H9 (cell line): ENCODE measurements around the gene PIP4P1. TPM values are rescaled to one million over a fixed set of nuclear protein-coding genes. Genes with fewer than 3 reads are reported as not detected.
"Not testable (repeated sequence)": the region's sequence is repeated elsewhere in the genome, so short reads cannot be mapped to it uniquely, and the experiment has no call there.

Source experiments
- DNase-seq: peaks from one replicate; pipeline ENCODE4 v3.0.0-alpha.2; 2017
- H2AFZ ChIP-seq: one replicate; pipeline ENCODE4 v1.6.1; 2013; ENCODE audit warnings: mild to moderate bottlenecking, low read length, control low read depth, moderate library complexity
- H2AK5ac ChIP-seq: 2 replicates; pipeline ENCODE4 v1.6.1; 2013; ENCODE audit warnings: low read length, control low read depth, mixed read lengths; ENCODE audit not compliant: insufficient read length
- H2BK120ac ChIP-seq: one replicate; pipeline ENCODE4 v1.6.1; 2013; ENCODE audit warnings: low read depth, mild to moderate bottlenecking, low read length, control low read depth, inconsistent platforms; ENCODE audit not compliant: poor library complexity, severe bottlenecking
- H2BK12ac ChIP-seq: 2 replicates; pipeline ENCODE4 v1.6.1; 2013; ENCODE audit warnings: low read length, control low read depth, mixed read lengths, low read depth; ENCODE audit not compliant: insufficient read length
- H2BK15ac ChIP-seq: 2 replicates; pipeline ENCODE4 v1.6.1; 2013; ENCODE audit warnings: low read depth, low read length, control low read depth
- H2BK20ac ChIP-seq: one replicate; pipeline ENCODE4 v1.6.1; 2013; ENCODE audit warnings: low read depth, mild to moderate bottlenecking, low read length, control low read depth, inconsistent platforms; ENCODE audit not compliant: poor library complexity, severe bottlenecking
- H2BK5ac ChIP-seq: 2 replicates; pipeline ENCODE4 v1.6.1; 2013; ENCODE audit warnings: low read length, control low read depth, mixed read lengths; ENCODE audit not compliant: insufficient read length
- H3K14ac ChIP-seq: 2 replicates; pipeline ENCODE4 v1.6.1; 2013; ENCODE audit warnings: low read length, control low read depth; ENCODE audit not compliant: insufficient read depth
- H3K18ac ChIP-seq: 2 replicates; pipeline ENCODE4 v1.6.1; 2013; ENCODE audit warnings: low read depth, mild to moderate bottlenecking, mixed read lengths, low read length, control low read depth; ENCODE audit not compliant: insufficient read length
- H3K23ac ChIP-seq: 2 replicates; pipeline ENCODE4 v1.6.1; 2013; ENCODE audit warnings: low read length, control low read depth, mixed read lengths, low read depth; ENCODE audit not compliant: insufficient read length
- H3K23me2 ChIP-seq: 2 replicates; pipeline ENCODE4 v1.6.1; 2013; ENCODE audit warnings: low read depth, mild to moderate bottlenecking, mixed read lengths, low read length, control low read depth; ENCODE audit not compliant: insufficient read length, poor library complexity, severe bottlenecking
- H3K27ac ChIP-seq: 2 replicates; pipeline ENCODE4 v1.5.1; 2013; ENCODE audit warnings: low read length, control low read depth, mixed read lengths, low read depth; ENCODE audit not compliant: insufficient read length
- H3K27me3 ChIP-seq: 2 replicates; pipeline ENCODE4 v1.6.1; 2013; ENCODE audit warnings: low read length, control low read depth, inconsistent platforms; ENCODE audit not compliant: insufficient read depth
- H3K4ac ChIP-seq: 2 replicates; pipeline ENCODE4 v1.6.1; 2013; ENCODE audit warnings: low read depth, mild to moderate bottlenecking, control low read depth, inconsistent platforms, low read length, moderate library complexity
- H3K4me1 ChIP-seq: 2 replicates; pipeline ENCODE4 v1.6.1; 2013; ENCODE audit warnings: low read length, control low read depth, inconsistent platforms; ENCODE audit not compliant: insufficient read depth
- H3K4me2 ChIP-seq: 2 replicates; pipeline ENCODE4 v1.6.1; 2013; ENCODE audit warnings: low read length, control low read depth, mixed read lengths; ENCODE audit not compliant: insufficient read length, insufficient read depth
- H3K56ac ChIP-seq: 2 replicates; pipeline ENCODE4 v1.6.1; 2013; ENCODE audit warnings: low read depth, mild to moderate bottlenecking, mixed read lengths, low read length, control low read depth; ENCODE audit not compliant: insufficient read length
- H3K79me1 ChIP-seq: 2 replicates; pipeline ENCODE4 v1.6.1; 2013; ENCODE audit warnings: low read depth, mild to moderate bottlenecking, moderate library complexity, low read length, control low read depth, inconsistent platforms; ENCODE audit not compliant: insufficient read depth, poor library complexity, severe bottlenecking
- H3K79me2 ChIP-seq: 2 replicates; pipeline ENCODE4 v1.6.1; 2013; ENCODE audit warnings: low read length, control low read depth, inconsistent platforms; ENCODE audit not compliant: insufficient read depth
- H3K9ac ChIP-seq: 2 replicates; pipeline ENCODE4 v1.6.1; 2013; ENCODE audit warnings: low read length, control low read depth, mixed read lengths; ENCODE audit not compliant: insufficient read length; ENCODE audit errors: extremely low read depth
- H3K9me3 ChIP-seq: one replicate; pipeline ENCODE4 v1.6.1; 2013; ENCODE audit warnings: low read depth, low read length, inconsistent platforms; ENCODE audit not compliant: control insufficient read depth
- H3T11ph ChIP-seq: one replicate; pipeline ENCODE4 v1.6.1; 2013; ENCODE audit warnings: mild to moderate bottlenecking, low read length, control low read depth, inconsistent platforms
- H4K20me1 ChIP-seq: one replicate; pipeline ENCODE4 v1.6.1; 2013; ENCODE audit not compliant: control insufficient read depth, insufficient read length, insufficient read depth
- H4K5ac ChIP-seq: 2 replicates; pipeline ENCODE4 v1.6.1; 2013; ENCODE audit warnings: low read depth, mild to moderate bottlenecking, mixed read lengths, low read length, control low read depth; ENCODE audit not compliant: insufficient read length
- H4K8ac ChIP-seq: replicated peaks from 2 replicates; pipeline ENCODE4 v1.6.1; 2013; ENCODE audit warnings: low read length, control low read depth, mixed read lengths, low read depth; ENCODE audit not compliant: insufficient read length
- H4K91ac ChIP-seq: 2 replicates; pipeline ENCODE4 v1.6.1; 2013; ENCODE audit warnings: low read depth, mild to moderate bottlenecking, moderate library complexity, mixed read lengths, low read length, control low read depth; ENCODE audit not compliant: insufficient read length
- H3K27ac Mint-ChIP-seq, 3 experiments: 2 replicates in 2 of 3; 3 replicates in 1 of 3; pipeline ENCODE4 v1.8.0; 2020 to 2021; ENCODE audit warnings: mixed read lengths in 3 of 3, mild to moderate bottlenecking in 1 of 3, moderate library complexity in 1 of 3
- H3K27me3 Mint-ChIP-seq: 2 replicates; pipeline ENCODE4 v1.8.0; 2021; ENCODE audit warnings: low read depth, mild to moderate bottlenecking, moderate library complexity, mixed read lengths
- H3K36me3 Mint-ChIP-seq, 3 experiments: 2 replicates in 2 of 3; 3 replicates in 1 of 3; pipeline ENCODE4 v1.8.0; 2020 to 2021; ENCODE audit warnings: low read depth in 3 of 3, mixed read lengths in 3 of 3; ENCODE audit not compliant: insufficient read depth in 1 of 3
- H3K4me1 Mint-ChIP-seq, 2 experiments: 2 replicates each; pipeline ENCODE4 v1.8.0; 2020; ENCODE audit warnings: mixed read lengths in 2 of 2
- H3K4me3 Mint-ChIP-seq, 2 experiments: 2 replicates in 1 of 2; 3 replicates in 1 of 2; pipeline ENCODE4 v1.8.0; 2020 to 2021; ENCODE audit warnings: mild to moderate bottlenecking in 2 of 2, mixed read lengths in 2 of 2, moderate library complexity in 1 of 2
- H3K9me3 Mint-ChIP-seq, 2 experiments: 2 replicates in 1 of 2; 3 replicates in 1 of 2; pipeline ENCODE4 v1.8.0; 2020; ENCODE audit warnings: mild to moderate bottlenecking in 2 of 2, mixed read lengths in 2 of 2, moderate library complexity in 1 of 2
- WGBS: extraction: QIAGEN DNeasy Blood & Tissue Kit; methylation state at CpG from one replicate; pipeline ENCODE4 v1.1.7; 2013; ENCODE audit warnings: missing lambda C conversion rate, low lambda C conversion rate, mixed read lengths; ENCODE audit not compliant: insufficient read length; ENCODE audit errors: extremely low coverage; 5-methylcytosine and 5-hydroxymethylcytosine counted together
- total RNA-seq: library from RNA; stranded (reverse); gene quantifications from 2 replicates; pipeline ENCODE4 v1.2.1, GENCODE V29; 2021
- TF ChIP-seq, protein P1 (sequence below): fragments of 200-600 bp; sonication (generic); conservative IDR thresholded peaks from 3 replicates; pipeline ENCODE4 v1.8.0; 2021; ENCODE audit warnings: antibody characterized with exemption, mild to moderate bottlenecking

Gene PIP4P1
- total RNA-seq, 1 experiment from 2014 or later, result 41.6 TPM

DNA sequence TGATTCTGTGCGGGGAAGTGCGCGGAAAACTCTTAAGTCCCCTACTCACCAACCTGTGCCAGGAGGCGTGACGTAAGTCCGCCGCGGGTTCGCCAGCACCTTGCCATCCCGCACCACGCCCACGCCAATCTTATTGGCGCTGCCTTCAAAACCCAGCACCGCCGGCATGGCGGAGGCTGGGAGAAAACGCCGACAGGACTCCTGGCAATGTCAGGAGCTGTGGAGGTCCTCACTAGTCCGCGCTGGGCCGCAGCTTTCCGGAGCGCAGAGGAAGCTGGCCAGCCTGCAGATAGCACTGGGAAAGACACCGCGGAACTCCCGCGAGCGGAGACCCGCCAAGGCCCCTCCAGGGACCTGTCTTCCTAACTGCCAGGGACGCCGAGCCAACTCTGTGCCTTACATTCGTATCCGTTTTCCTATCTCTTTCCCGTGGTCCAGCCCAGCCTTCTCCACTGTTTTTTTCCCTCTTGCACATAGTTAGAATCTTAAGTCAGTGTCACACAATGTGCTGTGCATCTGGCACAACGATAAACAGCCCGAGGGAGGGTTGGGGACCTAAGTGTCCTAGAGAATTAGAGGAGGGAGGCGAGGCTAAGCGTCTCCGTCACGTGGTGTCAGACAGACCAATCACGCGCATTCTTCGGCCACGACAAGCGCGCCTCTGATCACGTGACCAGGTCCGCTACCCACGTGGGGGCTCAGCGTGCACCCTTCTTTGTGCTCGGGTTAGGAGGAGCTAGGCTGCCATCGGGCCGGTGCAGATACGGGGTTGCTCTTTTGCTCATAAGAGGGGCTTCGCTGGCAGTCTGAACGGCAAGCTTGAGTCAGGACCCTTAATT, 6.5 kb downstream of the PIP4P1 start, which contains the start of the genes APEX1 and OSGEP:
APEX1 (plus strand) TSS at position 711 of the 839 bp plus-strand sequence. CDS start 420 bp downstream, outside the sequence.
OSGEP (minus strand) TSS at position 297 of the 839 bp plus-strand sequence; CDS start at position 168, 129 bp downstream.
- H3K79me2 ChIP-seq, result peaks cover 8% of the 10 kb centered on the region; the same call in 1 of the 2 replicates
- Mint-ChIP-seq H3K4me3 (no peak within 1 kb of the TSS; a peak in 1 of 5 replicates), H3K9me3 (no peaks in the 10 kb centered on the region; a peak in 1 of 5 replicates), H3K36me3 (peaks cover 21 to 44% (median 25%) of the 10 kb centered on the region in 3 experiments), H3K27me3 (no peaks in the 10 kb centered on the region), H3K4me1 (peaks cover 4 to 10% of the 10 kb centered on the region in 2 experiments), H3K27ac (no peak within 1 kb of the TSS)
- peak within 1 kb of the TSS; percentile 67 for H2BK5ac ChIP-seq
- H4K8ac ChIP-seq, result no peak within 1 kb of the TSS
- no peaks in the 10 kb centered on the region for H3K79me1 ChIP-seq
- no peaks in the 10 kb centered on the region for H3K27me3 ChIP-seq
- H2BK15ac ChIP-seq, result no peak within 1 kb of the TSS
- H2BK20ac ChIP-seq, result no peak within 1 kb of the TSS
- H3K9me3 ChIP-seq, result no peaks in the 10 kb centered on the region
- no peaks in the 10 kb centered on the region for H3K4me1 ChIP-seq
- no peak within 1 kb of the TSS for H4K91ac ChIP-seq
- H2BK120ac ChIP-seq, result no peak within 1 kb of the TSS
- H3K14ac ChIP-seq, result peak within 1 kb of the TSS; percentile 92
- peak within 1 kb of the TSS; percentile 3 for H3T11ph ChIP-seq
- peak; percentile 98 for DNase-seq
- H4K20me1 ChIP-seq, result no peaks in the 10 kb centered on the region
- peak within 1 kb of the TSS; percentile 97 for H3K9ac ChIP-seq
- peak within 1 kb of the TSS; percentile 70 for H3K4me2 ChIP-seq
- no peak within 1 kb of the TSS for H3K23ac ChIP-seq
- H3K4ac ChIP-seq, result peak within 1 kb of the TSS; percentile 20; the same call in 1 of the 2 replicates
- peak within 1 kb of the TSS; percentile 63 for H3K56ac ChIP-seq
- no CpG with 5 or more reads among the region's 56 CpGs for WGBS
- H2BK12ac ChIP-seq, result no peak within 1 kb of the TSS
- no peak within 1 kb of the TSS for H2AFZ ChIP-seq
- TF ChIP-seq, protein P1, sequence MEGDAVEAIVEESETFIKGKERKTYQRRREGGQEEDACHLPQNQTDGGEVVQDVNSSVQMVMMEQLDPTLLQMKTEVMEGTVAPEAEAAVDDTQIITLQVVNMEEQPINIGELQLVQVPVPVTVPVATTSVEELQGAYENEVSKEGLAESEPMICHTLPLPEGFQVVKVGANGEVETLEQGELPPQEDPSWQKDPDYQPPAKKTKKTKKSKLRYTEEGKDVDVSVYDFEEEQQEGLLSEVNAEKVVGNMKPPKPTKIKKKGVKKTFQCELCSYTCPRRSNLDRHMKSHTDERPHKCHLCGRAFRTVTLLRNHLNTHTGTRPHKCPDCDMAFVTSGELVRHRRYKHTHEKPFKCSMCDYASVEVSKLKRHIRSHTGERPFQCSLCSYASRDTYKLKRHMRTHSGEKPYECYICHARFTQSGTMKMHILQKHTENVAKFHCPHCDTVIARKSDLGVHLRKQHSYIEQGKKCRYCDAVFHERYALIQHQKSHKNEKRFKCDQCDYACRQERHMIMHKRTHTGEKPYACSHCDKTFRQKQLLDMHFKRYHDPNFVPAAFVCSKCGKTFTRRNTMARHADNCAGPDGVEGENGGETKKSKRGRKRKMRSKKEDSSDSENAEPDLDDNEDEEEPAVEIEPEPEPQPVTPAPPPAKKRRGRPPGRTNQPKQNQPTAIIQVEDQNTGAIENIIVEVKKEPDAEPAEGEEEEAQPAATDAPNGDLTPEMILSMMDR, result no peak
- peaks cover 6% of the 10 kb centered on the region for H3K23me2 ChIP-seq
- peak within 1 kb of the TSS; percentile 80 for H4K5ac ChIP-seq
- H2AK5ac ChIP-seq, result no peak within 1 kb of the TSS
- H3K18ac ChIP-seq, result peak within 1 kb of the TSS; percentile 91
- peak within 1 kb of the TSS; percentile 88 for H3K27ac ChIP-seq

DNA sequence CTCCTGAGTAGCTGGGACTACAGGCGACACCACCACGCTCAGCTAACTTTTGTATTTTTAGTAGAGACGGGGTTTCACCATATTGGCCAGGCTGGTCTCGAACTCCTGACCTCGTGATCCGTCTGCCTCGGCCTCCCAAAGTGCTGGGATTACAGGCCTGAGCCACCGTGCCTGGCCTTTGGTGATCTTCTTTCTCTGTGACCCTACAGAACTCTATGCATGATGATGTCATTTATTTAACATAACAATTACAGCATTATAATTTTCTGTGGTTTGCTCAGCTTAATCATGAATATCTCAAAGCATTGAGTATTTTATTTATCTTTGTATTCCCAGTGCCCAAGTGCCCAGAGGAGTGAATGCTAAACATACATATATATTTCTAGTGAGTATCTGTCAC, 8.4 kb downstream of the PIP4P1 start:
- not testable (repeated sequence) for H2BK20ac ChIP-seq, H4K20me1 ChIP-seq, H2BK120ac ChIP-seq, H3K23ac ChIP-seq, H4K5ac ChIP-seq, H2BK5ac ChIP-seq, H3K4me1 ChIP-seq, H3K9me3 Mint-ChIP-seq, H3K27me3 Mint-ChIP-seq, H2BK12ac ChIP-seq, H3T11ph ChIP-seq, H3K27ac ChIP-seq, H2BK15ac ChIP-seq, H3K14ac ChIP-seq, H2AFZ ChIP-seq, H3K4me1 Mint-ChIP-seq, H3K18ac ChIP-seq, H2AK5ac ChIP-seq, H3K9ac ChIP-seq, H3K79me2 ChIP-seq, H3K27ac Mint-ChIP-seq, H3K9me3 ChIP-seq, H3K23me2 ChIP-seq, H4K91ac ChIP-seq, H3K27me3 ChIP-seq, H3K56ac ChIP-seq, H3K79me1 ChIP-seq, H4K8ac ChIP-seq, H3K4ac ChIP-seq, H3K4me2 ChIP-seq, DNase-seq
- H3K36me3 Mint-ChIP-seq, result peaks cover 21 to 47% (median 31%) of the 10 kb centered on the region in 3 experiments
- WGBS, result no CpG with 5 or more reads among the region's 8 CpGs
- peak overlapping the region; percentile 43 to 66; a peak in 4 of 5 replicates for H3K4me3 Mint-ChIP-seq
